A673 (cell line): Measurements from ENCODE around the gene MSH6. TPM values are rescaled to one million over a fixed set of nuclear protein-coding genes. Genes with fewer than 3 reads are reported as not detected.

ENCODE experiments used
- BruUV-seq: library from RNA; stranded (reverse); fragments of 400-500 nt; replicated peaks from 2 replicates; lab custom pipeline; 2021; lab: Mats Ljungman, UMichigan
- CTCF ChIA-PET: fragments of 300-600 bp; sonication (Branson Sonifier 250); formaldehyde crosslinking; loops from one replicate; lab custom pipeline; 2022; ENCODE audit warnings: antibody characterized with exemption; lab: Charles Lee
- POLR2A ChIA-PET: fragments of 300-600 bp; sonication (Branson Sonifier 250); formaldehyde crosslinking; loops from one replicate; lab custom pipeline; 2022; ENCODE audit warnings: antibody characterized with exemption; ENCODE audit not compliant: low non-redundant PET; lab: Charles Lee
- DNase-seq: peaks from one replicate; pipeline ENCODE4 v3.0.0-alpha.2; 2015; ENCODE audit warnings: low spot score
- H3K27ac ChIP-seq: fragments of 200-600 bp; sonication (generic); 2 replicates; pipeline ENCODE4 v1.5.1; 2016; ENCODE audit warnings: mixed run types, low read depth, mild to moderate bottlenecking, mixed read lengths, antibody characterized with exemption, low read length; ENCODE audit not compliant: poor library complexity, severe bottlenecking
- H3K27me3 ChIP-seq: fragments of 200-600 bp; sonication (generic); replicated peaks from 2 replicates; pipeline ENCODE4 v1.6.1; 2017; ENCODE audit warnings: mixed run types, low read depth, mild to moderate bottlenecking, mixed read lengths, antibody characterized with exemption, low read length; ENCODE audit not compliant: insufficient read depth, poor library complexity
- H3K36me3 ChIP-seq: fragments of 200-600 bp; sonication (generic); 2 replicates; pipeline ENCODE4 v1.6.1; 2016; ENCODE audit warnings: mixed run types, mild to moderate bottlenecking, mixed read lengths, antibody characterized with exemption, low read length; ENCODE audit not compliant: insufficient read depth, poor library complexity, severe bottlenecking
- H3K4me1 ChIP-seq: fragments of 200-600 bp; sonication (generic); 2 replicates; pipeline ENCODE4 v1.6.1; 2017; ENCODE audit warnings: mixed run types, mild to moderate bottlenecking, mixed read lengths, antibody characterized with exemption, low read length; ENCODE audit not compliant: insufficient read depth, poor library complexity, severe bottlenecking
- H3K4me3 ChIP-seq: fragments of 200-600 bp; sonication (generic); 2 replicates; pipeline ENCODE4 v1.5.1; 2016; ENCODE audit warnings: low read depth, mixed run types, mild to moderate bottlenecking, mixed read lengths, low read length; ENCODE audit not compliant: poor library complexity, severe bottlenecking
- H3K9me3 ChIP-seq: fragments of 200-600 bp; sonication (generic); 2 replicates; pipeline ENCODE4 v1.6.1; 2016; ENCODE audit warnings: mixed run types, low read depth, mild to moderate bottlenecking, mixed read lengths, antibody characterized with exemption, low read length; ENCODE audit not compliant: poor library complexity, severe bottlenecking
- EZH2 ChIP-seq: fragments of 200-600 bp; sonication (generic); IDR thresholded peaks from 2 replicates; pipeline ENCODE4 v1.6.1; 2017; ENCODE audit warnings: borderline replicate concordance, low read depth, mild to moderate bottlenecking, mixed read lengths, antibody characterized with exemption, low read length; ENCODE audit not compliant: poor library complexity, severe bottlenecking
- intact Hi-C: fragments of 100-400 bp; cut with micrococcal nuclease; formaldehyde crosslinking; loops from one replicate; pipeline ENCODE4 v1.10.0; 2022; ENCODE audit not compliant: unreplicated experiment
- total RNA-seq: library from RNA; stranded (reverse); gene quantifications from 2 replicates; pipeline ENCODE4 v1.2.3, GENCODE V29; 2021
- TF ChIP-seq, protein P1 (sequence below): fragments of 300-800, 200-600 bp; sonication (generic); conservative IDR thresholded peaks from 2 replicates; pipeline ENCODE4 v1.5.1; 2017; ENCODE audit warnings: low read depth, mild to moderate bottlenecking, antibody characterized with exemption, low read length, moderate library complexity, mixed read lengths

Gene MSH6
- total RNA-seq, 1 experiment from 2014 or later, result 182 TPM

DNA sequence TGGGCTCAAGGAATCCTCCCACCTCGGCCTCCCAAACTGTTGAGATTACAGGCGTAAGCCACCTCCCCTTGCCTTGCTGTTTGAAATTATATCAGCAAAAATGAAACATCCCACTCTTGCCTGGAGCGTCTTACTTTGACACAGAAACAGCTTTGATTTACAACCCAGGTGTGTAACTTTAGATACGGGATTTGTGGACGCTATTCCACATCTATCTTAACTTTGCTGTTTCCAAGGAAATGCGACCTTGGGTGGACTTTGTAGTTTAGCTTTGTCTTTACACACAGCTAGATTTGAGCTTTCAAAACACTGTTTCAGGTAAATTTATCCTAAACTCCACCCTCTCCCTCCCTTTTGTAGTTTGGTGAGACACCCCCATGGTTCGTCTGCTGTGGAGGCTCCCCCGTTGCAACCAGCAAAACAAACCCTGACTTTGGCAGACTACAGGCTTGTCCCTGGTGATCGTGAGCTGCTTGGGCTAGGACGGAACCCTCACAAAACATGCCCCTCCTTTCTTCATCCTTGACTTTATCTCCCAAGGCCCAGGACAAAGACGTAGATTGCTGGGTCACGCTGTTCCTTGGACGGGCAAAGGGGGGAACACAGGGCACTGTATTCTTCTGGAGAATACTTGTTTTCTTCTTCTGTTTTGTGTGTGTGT, 5.5 kb upstream of the MSH6 start:
- H3K9me3 ChIP-seq, result no peaks in the 10 kb centered on the region
- POLR2A ChIA-PET, result no interaction called here
- intact Hi-C loops, result no loop called here
- no peak overlapping the region for H3K27ac ChIP-seq
- H3K4me1 ChIP-seq, result peaks cover 4% of the 10 kb centered on the region
- TF ChIP-seq, protein P1, sequence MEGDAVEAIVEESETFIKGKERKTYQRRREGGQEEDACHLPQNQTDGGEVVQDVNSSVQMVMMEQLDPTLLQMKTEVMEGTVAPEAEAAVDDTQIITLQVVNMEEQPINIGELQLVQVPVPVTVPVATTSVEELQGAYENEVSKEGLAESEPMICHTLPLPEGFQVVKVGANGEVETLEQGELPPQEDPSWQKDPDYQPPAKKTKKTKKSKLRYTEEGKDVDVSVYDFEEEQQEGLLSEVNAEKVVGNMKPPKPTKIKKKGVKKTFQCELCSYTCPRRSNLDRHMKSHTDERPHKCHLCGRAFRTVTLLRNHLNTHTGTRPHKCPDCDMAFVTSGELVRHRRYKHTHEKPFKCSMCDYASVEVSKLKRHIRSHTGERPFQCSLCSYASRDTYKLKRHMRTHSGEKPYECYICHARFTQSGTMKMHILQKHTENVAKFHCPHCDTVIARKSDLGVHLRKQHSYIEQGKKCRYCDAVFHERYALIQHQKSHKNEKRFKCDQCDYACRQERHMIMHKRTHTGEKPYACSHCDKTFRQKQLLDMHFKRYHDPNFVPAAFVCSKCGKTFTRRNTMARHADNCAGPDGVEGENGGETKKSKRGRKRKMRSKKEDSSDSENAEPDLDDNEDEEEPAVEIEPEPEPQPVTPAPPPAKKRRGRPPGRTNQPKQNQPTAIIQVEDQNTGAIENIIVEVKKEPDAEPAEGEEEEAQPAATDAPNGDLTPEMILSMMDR, result no peak
- no peak for TF ChIP-seq EZH2
- H3K27me3 ChIP-seq, result no peaks in the 10 kb centered on the region
- DNase-seq, result no peak
- no TSS peak for BruUV-seq
- H3K4me3 ChIP-seq, result no peak overlapping the region
- CTCF ChIA-PET, result no interaction called here
- H3K36me3 ChIP-seq, result no peaks in the 10 kb centered on the region

DNA sequence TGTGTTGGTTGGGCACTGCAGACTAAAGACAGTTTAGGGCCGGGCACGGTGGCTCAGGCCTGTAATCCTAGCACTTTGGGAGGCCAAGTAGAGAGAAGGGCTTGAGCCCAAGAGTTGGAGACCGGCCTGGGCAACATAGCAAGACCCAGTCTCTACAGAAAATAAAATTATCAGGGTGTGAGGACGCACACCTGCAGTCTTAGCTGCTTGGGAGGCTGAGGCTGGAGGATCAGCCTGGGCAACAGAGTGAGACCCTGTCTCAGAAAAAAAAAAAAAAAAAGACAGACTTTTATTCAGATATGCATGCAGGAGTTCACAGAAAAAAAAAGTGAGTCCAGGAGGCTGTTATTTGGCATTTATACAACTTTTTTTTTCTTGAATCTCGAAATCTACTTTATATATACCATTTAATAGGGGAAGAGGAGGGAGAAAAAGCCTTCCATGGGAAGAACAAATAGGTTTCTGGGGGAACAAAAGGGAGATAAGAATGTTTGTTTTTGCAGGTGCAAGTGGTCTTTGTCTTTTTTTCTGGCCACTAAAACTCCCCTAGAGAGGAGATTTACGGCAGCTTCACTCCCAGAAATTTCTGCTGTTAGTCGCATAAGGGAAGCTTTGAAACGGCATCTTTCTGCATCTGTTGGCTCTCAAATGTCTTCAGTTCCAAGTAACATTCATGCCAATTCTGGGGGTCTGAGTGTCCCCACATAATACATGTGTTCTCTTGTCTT, 4.1 kb upstream of the MSH6 start:
- ChIA-PET POLR2A (no interaction called here), CTCF (no interaction called here)
- intact Hi-C loops, result no loop called here
- no peak overlapping the region for H3K4me3 ChIP-seq
- H3K9me3 ChIP-seq, result no peaks in the 10 kb centered on the region
- DNase-seq, result no peak
- H3K27ac ChIP-seq, result no peak overlapping the region
- H3K4me1 ChIP-seq, result peaks cover 4% of the 10 kb centered on the region
- no peak for TF ChIP-seq EZH2
- TF ChIP-seq, protein P1, result no peak
- no peaks in the 10 kb centered on the region for H3K27me3 ChIP-seq
- no peaks in the 10 kb centered on the region for H3K36me3 ChIP-seq
- BruUV-seq, result no TSS peak

DNA sequence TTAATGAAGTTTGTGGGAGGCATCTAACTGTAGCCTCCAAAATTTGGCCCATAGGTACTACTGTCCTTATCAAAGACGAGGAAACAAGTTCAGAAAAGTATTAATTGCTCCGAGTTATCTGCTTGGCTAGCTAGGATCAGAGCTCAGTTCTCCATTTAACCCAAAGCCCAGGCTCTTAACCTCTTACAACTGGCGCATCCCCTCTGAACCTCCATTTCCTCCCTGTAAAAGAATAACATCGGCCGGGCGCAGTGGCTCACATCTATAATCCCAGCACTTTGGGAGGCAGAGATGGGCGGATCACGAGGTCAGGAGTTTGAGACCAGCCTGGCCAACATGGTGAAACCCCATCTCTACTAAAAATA, 3.5 kb upstream of the MSH6 start:
- DNase-seq, result no peak
- CTCF ChIA-PET, result no interaction called here
- Histone ChIP-seq H3K9me3 (no peaks in the 10 kb centered on the region), H3K36me3 (no peaks in the 10 kb centered on the region), H3K27me3 (no peaks in the 10 kb centered on the region), H3K4me1 (peaks cover 4% of the 10 kb centered on the region), H3K27ac (no peak overlapping the region), H3K4me3 (no peak overlapping the region)
- intact Hi-C loops, result no loop called here
- BruUV-seq, result no TSS peak
- POLR2A ChIA-PET, result no interaction called here
- TF ChIP-seq, protein P1, result no peak
- no peak for TF ChIP-seq EZH2
